GM21390 (cell line): ENCODE data around the gene SAMSN1.
A peak's percentile ranks its signal among the peaks of the same experiment; 100 is the strongest.
"Not testable (repeated sequence)": the region's sequence is repeated elsewhere in the genome, so short reads cannot be mapped to it uniquely, and the experiment has no call there.

Source experiments
- ATAC-seq: cut with Tn5 transposase; IDR thresholded peaks from one replicate; pipeline ENCODE4 v1.9.1; 2021; ENCODE audit not compliant: unreplicated experiment

Gene SAMSN1

DNA sequence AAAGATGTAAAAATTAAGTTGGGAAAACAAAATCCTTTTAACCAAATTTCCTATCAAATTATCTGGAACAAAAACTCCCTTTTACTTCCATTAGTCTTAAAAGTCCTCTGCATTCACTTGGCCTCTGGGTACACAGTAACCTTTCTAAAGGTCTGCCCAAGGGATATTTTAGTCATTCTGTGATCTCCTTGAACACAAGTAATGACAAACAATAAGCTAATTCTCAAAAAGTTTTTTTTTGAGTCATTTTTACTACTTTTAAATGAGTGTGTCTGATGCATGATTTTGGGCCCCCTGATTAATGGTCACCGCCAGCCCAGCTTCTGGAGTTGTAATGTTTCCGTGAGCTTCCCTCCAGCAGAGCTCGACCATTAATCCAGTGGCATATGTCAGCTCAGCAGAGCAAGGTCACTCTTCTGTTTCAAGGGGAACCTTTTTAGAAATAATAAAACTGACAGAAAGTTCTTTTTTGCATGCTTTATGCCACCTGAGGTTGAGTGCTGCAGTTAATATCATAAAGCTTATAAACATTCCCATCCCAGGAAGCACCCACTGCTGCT lies 14.3 kb downstream of the SAMSN1 start:
- ATAC-seq, result no peak

DNA sequence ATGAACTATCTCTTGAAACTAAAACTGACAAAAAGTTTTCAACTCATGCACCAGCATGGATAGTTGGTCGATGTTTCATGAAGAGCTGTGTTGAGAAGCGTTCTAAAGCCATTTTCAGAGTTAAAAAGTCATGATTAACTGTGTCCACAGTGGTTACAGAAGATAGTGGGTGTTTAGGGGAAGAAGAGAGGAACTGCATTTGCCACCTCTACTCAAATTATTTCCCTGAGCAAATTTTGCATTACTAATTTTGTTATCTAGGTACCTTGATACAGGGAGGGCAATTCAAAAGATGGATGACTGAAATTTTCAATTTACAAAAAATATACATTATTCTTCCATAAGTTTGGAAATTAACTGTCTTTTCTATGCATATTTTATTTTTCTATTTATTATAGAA lies 15.5 kb downstream of the SAMSN1 start:
- no peak for ATAC-seq

- no peak for ATAC-seq
Measured at GRCh38 chr21:14528815-14529214, 17.3 kb downstream of the SAMSN1 start.

GRCh38 chr21:14527696-14528652 lies 18.1 kb downstream of the SAMSN1 start:
- ATAC-seq, result no peak

DNA sequence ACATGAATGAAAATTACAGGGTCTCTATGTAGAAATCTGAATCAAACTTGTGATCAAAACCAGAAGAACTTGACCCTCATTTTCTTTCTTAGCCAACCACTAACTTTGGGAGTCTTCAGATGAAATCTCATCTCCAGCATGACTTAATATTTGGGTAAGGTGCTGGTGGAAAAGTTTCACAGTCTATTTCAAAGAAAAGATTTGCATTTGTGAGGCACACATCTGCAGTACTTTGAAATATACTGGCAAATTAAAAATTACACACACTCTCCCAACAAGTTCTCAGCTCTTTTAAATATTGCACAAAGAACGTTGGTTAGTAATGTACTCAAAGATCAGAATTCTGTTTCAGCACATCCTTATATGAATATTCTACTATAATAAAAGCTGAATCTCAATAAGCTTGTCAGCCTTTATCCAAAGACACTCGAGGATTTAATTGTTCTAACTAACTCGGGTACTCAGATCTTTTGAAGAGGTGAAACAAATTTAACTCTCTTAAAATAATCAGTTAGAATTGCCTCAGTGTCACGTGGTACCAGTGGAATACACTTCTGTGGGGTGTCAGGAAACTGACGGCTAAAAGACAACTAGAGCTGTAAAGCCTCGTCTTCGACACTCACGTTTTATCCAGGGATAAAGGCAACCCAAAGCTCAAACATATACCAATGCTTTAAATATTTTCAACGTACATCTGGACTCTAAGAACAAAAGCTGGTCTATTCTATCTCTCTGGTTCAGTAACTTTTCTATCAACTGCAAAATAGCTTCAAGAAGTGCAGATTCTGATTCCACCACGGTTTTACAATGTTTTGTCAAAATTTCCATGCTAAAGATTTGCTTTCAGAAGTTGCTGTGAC lies 19.0 kb downstream of the SAMSN1 start:
- ATAC-seq, result no peak

DNA sequence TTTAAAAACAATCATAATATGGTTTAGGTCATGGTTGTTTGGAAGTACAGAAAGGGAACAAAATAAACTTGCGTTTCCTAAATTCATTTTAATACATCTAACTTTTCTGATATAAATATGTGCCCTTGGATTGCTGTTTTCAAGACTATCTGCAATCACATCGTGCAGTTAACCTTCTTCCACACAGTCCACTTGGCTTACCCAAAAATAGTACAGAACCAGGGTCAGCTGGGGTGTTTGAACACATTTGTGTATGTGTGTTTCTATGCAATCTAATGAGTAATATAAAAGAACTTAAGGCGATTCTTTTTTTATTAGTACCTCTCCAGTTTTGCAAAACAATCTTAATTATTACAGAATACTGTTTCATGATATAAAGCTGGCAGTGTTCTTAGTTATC lies 19.9 kb downstream of the SAMSN1 start:
- ATAC-seq, result no peak

- ATAC-seq, result peak; percentile 76
Measured at GRCh38 chr21:14523234-14523633, 22.9 kb downstream of the SAMSN1 start.

DNA sequence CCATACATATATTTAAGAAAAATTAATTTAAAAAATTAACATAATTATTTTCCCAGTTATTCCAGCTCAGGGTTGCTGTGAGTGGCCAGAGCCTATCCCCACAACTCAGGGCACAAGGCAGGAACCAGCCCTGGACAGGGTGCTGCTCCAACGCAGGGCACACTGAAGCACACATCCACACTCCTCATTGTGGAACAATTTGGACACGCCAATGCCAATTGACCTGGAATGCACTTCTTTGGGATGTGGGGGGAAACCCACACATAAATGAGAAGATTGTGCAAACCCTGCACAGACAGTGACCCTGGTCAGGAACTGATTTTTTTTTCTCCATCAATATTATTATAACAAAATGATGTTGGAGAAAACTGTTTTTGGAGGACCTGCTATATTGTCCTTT lies 23.4 kb downstream of the SAMSN1 start:
- no peak for ATAC-seq

DNA sequence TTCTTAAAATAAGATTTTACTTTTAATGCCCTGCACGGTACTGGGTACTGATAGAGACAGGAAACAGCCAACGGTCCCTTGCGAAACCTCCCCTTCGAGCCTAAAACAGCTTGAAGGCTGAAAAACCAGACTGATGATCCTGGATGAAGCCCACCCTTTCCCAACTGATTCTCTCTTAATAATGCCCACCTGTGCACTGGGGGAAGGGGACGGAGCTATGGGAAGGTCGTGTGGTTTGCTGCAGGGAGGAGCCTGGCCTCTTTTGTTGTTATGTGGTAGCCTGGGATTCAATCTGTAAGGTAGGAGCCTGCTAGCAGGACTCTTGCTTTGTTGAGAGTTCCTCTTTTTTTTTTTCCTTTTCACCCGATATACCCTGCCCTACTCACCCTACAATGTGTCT lies 25.6 kb downstream of the SAMSN1 start:
- no peak for ATAC-seq

GRCh38 chr21:14519000-14519399 lies 27.1 kb downstream of the SAMSN1 start:
- no peak for ATAC-seq

DNA sequence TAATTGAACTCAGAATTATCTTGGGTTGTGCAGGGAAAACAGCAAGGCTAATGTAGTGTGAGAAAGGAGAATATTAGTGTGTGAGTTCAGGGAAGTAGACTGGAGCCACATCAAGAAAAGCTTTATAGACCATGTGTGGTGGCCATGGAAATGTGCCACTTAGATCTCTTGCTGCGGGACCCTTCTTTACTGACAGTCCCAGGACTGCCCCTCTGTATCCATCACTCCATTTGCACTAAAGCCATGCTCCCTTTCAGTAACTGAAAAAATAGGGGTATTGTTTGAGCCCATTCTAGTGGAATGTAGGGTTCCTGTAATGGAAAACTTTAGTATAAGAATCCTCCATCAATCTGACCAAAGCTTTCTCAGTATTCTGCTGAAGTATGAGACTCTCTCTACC lies 32.3 kb downstream of the SAMSN1 start:
- ATAC-seq, result no peak

GRCh38 chr21:14506859-14507457 lies 39.2 kb downstream of the SAMSN1 start:
- not testable (repeated sequence) for ATAC-seq

- no peak for ATAC-seq
Measured at GRCh38 chr21:14500873-14501272, 45.2 kb downstream of the SAMSN1 start.

GRCh38 chr21:14499316-14499715 lies 46.8 kb downstream of the SAMSN1 start:
- no peak for ATAC-seq

DNA sequence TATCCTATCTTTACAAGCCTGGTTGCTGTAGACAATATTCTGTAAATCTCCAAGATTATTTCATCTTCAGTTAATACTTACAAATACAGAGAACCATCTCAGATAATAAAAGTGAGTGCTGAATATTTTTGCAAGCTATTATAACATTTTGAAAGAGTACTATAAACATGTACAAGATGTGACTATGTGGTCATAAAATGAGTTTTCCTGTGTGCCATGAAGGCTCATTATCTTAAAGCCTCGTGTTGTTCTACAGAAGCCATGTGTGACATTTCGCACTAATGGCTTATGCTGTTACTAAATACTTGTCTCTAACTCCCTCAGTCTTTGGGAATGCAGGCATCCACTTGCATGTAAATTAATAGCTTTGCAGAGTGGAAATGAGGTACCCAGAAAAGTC lies 48.3 kb downstream of the SAMSN1 start:
- ATAC-seq, result no peak

GRCh38 chr21:14495075-14495474 lies 51.0 kb downstream of the SAMSN1 start:
- no peak for ATAC-seq

DNA sequence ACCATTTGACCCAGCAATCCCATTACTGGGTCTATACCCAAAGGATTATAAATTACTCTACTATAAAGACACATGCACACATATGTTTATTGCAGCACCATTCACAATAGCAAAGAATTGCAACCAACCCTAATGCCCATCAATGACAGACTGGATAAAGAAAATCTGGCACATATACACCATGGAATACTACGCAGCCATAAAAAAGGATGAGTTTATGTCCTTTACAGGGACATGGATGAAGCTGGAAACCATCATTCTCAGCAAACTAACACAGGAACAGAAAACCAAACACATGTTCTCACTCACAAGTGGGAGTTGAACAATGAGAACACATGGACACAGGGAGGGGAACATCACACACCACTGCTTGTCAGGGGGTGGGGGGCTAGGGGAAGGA lies 51.9 kb downstream of the SAMSN1 start:
- not testable (repeated sequence) for ATAC-seq

- ATAC-seq, result no peak
Measured at GRCh38 chr21:14493731-14494130, 52.4 kb downstream of the SAMSN1 start.

GRCh38 chr21:14492931-14493330 lies 53.2 kb downstream of the SAMSN1 start:
- no peak for ATAC-seq

DNA sequence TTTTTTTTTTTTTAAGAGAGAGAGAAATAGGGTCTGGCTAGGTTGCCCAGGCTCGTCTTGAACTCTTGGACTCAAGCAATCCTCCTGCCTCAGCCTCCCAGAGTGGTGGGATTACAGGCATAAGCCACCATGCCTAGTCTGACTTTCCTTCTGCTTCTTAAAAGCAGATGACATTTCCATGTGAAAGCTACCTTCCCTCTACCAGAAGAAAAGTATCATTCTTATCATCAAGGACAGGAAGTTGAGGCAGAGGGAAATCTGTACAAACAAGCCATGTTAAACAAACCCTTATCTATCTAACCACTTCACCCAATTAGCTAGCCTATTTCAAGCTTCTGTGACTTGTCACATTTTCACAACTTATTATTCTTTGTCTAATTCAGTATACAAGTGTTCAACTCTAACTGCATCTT lies 54.8 kb downstream of the SAMSN1 start:
- ATAC-seq, result no peak

DNA sequence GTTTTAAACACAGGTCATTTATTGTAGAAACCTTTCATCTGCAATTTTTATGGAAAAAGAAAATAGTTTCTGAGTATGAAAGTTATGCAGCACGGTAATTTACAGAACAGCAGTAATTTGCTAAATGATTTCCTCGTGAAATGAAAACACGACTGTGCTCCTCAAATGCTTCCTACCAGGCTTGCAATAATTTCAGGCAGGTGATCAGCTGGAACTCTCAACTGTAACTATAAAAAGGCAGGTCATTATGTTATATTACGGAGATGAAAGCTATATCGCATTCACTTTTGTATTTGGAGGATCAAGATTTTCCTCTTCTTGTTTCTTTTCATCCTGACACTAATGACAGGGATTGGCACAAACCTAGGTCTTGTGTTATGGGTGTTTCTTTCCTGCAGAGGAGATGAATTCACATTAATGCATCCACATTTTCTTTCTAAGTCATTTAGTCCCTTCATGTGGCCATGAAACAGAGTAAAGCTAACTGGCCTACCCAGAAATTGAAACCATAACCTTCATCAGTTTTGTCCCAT lies 57.4 kb downstream of the SAMSN1 start:
- ATAC-seq, result no peak
